Body of pancreas (tissue), 4 donors: ENCODE results near the gene IPO11. TPM values are rescaled to one million over a fixed set of nuclear protein-coding genes. Genes with fewer than 3 reads are reported as not detected.

Experiments used
- ATAC-seq: fragments of 150-250 bp; one replicate; pipeline ENCODE4 v1.9.1; 2016
- DNase-seq, 4 donors: peaks; one replicate each; pipeline ENCODE4 v3.0.0-alpha.2; 2019
- H3K27ac ChIP-seq, 4 donors: fragments of 200-600 bp; sonication (generic); 1 replicate in 3 of 4; 2 replicates in 1 of 4; pipeline versions ENCODE4 v1.5.1 to v1.6.1; 2016 to 2019; ENCODE audit warnings: mild to moderate bottlenecking in 1 of 4, mixed read lengths in 1 of 4, moderate library complexity in 1 of 4
- H3K27me3 ChIP-seq, 2 donors: fragments of 200-600 bp; sonication (generic); one replicate each; pipeline ENCODE4 v1.6.0; 2016; ENCODE audit warnings: mild to moderate bottlenecking in 1 of 2
- H3K36me3 ChIP-seq, 2 donors: fragments of 200-600 bp; sonication (generic); replicated peaks in 1 of 2; 2 replicates each; pipeline ENCODE4 v1.5.1; 2016; ENCODE audit warnings: low read depth in 2 of 2; ENCODE audit not compliant: insufficient read depth in 1 of 2
- H3K4me1 ChIP-seq: fragments of 200-600 bp; sonication (generic); one replicate; pipeline ENCODE4 v1.6.0; 2016
- H3K4me3 ChIP-seq, 2 donors: fragments of 200-600 bp; sonication (generic); 1 replicate in 1 of 2; 2 replicates in 1 of 2; pipeline ENCODE4 v1.5.1; 2016 to 2019
- H3K9me3 ChIP-seq, 3 donors: fragments of 200-600 bp; sonication (generic); 1 replicate in 2 of 3; 2 replicates in 1 of 3; pipeline ENCODE4 v1.5.1; 2016
- POLR2A ChIP-seq, 3 donors: fragments of 450-650 bp; IDR thresholded peaks; one replicate each; pipeline ENCODE4 v1.6.1; 2016; ENCODE audit warnings: antibody characterized with exemption in 3 of 3, mild to moderate bottlenecking in 2 of 3
- WGBS, 2 donors: methylation state at CpG; one replicate each; pipeline ENCODE4 v1.1.5; 2017; 5-methylcytosine and 5-hydroxymethylcytosine counted together
- intact Hi-C: fragments of 100-400 bp; cut with DNase I; formaldehyde crosslinking; loops from one replicate; pipeline ENCODE4 v1.15.1; 2023
- total RNA-seq, 2 donors: library from RNA; depleted of rRNA; stranded (reverse); fragments of >200 nt; gene quantifications; one replicate each; pipeline ENCODE4 v1.1.0, GENCODE V29; 2016
- TF ChIP-seq, protein P1 (sequence below), 7 experiments: fragments of 450-650 bp in 4 of 7; fragments of 200-600 bp in 3 of 7; sonication (generic) in 3 of 7; IDR thresholded peaks; one replicate each; pipeline ENCODE4 v1.5.1; 2016 to 2019; ENCODE audit warnings: antibody characterized with exemption in 7 of 7

IPO11 gene
- total RNA-seq, 2 donors from 2014 or later: 10.9 to 13.2 TPM

DNA sequence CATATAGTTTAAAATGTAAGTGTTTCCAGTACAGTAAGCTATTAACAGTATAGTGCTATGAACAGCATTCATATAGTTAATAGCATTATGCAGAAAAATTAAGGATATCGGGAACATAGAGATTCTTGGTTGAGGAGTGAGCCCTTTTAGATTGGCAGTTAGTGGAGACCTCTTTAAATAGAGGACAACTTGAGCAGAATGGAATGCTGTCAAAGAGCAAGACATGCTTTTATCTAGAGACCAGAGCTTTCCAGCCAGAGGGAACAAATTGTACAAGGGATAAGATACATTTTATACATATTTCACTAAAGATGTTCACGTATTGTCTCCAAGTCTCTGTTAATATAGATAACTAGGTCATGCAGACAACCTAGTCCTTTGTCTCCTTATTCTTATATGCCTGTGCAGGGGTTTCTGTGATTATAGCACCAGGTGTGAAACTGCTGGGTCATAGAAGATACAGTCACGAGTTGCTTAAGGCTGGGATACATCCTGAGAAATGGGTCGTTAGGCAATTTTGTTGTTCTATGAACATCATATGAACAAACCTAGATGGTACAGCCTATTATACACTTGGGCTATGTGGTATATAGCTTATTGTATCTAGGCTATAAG lies 6.0 kb downstream of the IPO11 start:
- intact Hi-C loops: no loop called here
- 81 to 84% methylated on average over 4 of the region's 4 CpGs for WGBS, 2 donors
- Histone ChIP-seq H3K36me3 (peaks cover 0 to 2% of the 10 kb centered on the region in 2 donors), H3K9me3 (no peaks in the 10 kb centered on the region), H3K27me3 (no peaks in the 10 kb centered on the region), H3K4me1 (peaks cover 14% of the 10 kb centered on the region), H3K4me3 (no peak overlapping the region), H3K27ac (no peak overlapping the region)
- DNase-seq (no peak), ATAC-seq (no peak)
- TF ChIP-seq, protein P1, sequence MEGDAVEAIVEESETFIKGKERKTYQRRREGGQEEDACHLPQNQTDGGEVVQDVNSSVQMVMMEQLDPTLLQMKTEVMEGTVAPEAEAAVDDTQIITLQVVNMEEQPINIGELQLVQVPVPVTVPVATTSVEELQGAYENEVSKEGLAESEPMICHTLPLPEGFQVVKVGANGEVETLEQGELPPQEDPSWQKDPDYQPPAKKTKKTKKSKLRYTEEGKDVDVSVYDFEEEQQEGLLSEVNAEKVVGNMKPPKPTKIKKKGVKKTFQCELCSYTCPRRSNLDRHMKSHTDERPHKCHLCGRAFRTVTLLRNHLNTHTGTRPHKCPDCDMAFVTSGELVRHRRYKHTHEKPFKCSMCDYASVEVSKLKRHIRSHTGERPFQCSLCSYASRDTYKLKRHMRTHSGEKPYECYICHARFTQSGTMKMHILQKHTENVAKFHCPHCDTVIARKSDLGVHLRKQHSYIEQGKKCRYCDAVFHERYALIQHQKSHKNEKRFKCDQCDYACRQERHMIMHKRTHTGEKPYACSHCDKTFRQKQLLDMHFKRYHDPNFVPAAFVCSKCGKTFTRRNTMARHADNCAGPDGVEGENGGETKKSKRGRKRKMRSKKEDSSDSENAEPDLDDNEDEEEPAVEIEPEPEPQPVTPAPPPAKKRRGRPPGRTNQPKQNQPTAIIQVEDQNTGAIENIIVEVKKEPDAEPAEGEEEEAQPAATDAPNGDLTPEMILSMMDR (IDR thresholded peaks at IDR 0.05): no peak
- TF ChIP-seq POLR2A (IDR thresholded peaks at IDR 0.05): no peak

DNA sequence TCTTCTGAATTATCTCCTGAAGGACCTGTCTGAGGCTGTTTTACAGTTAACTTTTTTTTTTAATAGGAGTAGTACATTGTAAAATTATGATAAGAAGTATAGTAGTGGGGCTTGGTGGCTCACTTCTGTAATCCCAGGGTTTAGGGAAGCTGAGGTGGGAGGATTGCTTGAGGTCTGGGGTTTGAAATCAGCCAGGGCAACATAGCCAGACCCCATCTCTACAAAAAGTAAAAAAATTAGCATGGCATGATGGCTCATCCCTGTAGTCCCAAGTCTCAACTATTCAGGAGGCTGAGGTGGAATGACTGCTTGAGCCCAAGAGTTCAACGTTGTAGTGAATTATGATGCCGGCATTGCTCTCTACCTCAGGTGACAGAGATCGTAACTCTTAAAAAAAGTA lies 7.0 kb downstream of the IPO11 start:
- WGBS, 2 donors: 94 to 96% methylated on average over 3 of the region's 3 CpGs
- ATAC-seq: no peak
- no peaks in the 10 kb centered on the region for H3K27me3 ChIP-seq
- TF ChIP-seq, protein P1 (IDR thresholded peaks at IDR 0.05): no peak
- TF ChIP-seq POLR2A (IDR thresholded peaks at IDR 0.05): no peak
- peaks cover 11% of the 10 kb centered on the region for H3K4me1 ChIP-seq
- H3K4me3 ChIP-seq: no peak overlapping the region
- no peaks in the 10 kb centered on the region for H3K9me3 ChIP-seq
- H3K36me3 ChIP-seq: peaks cover 0 to 2% of the 10 kb centered on the region in 2 donors
- no peak overlapping the region for H3K27ac ChIP-seq
- intact Hi-C loops: no loop called here
- no peak for DNase-seq

DNA sequence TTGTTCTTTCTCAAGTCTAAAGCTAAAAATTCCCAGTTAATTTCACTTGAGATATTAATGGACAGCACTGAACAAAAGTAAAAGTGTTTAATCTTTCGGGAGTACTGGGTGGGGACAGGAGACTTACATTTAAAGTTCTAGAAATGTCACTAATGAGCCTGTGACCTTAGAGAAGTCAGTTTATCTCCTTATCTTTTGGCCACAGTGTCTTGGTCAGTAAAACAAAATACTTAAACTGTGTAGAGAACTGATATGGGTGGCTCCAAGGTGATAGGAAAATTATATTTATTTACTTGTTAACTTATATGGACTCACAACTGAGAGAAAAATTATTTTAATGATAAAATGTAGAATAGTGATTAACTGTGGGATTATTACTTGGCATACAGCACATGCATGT lies 8.9 kb downstream of the IPO11 start:
- H3K9me3 ChIP-seq: no peaks in the 10 kb centered on the region
- peaks cover 11% of the 10 kb centered on the region for H3K4me1 ChIP-seq
- ATAC-seq (no peak), DNase-seq (no peak)
- TF ChIP-seq POLR2A (IDR thresholded peaks at IDR 0.05): no peak
- TF ChIP-seq, protein P1 (IDR thresholded peaks at IDR 0.05): no peak
- no peak overlapping the region for H3K4me3 ChIP-seq
- no peak overlapping the region for H3K27ac ChIP-seq
- H3K27me3 ChIP-seq: no peaks in the 10 kb centered on the region
- WGBS, 2 donors: 47 to 57% methylated on average over 1 of the region's 1 CpG
- H3K36me3 ChIP-seq: peaks cover 0 to 2% of the 10 kb centered on the region in 2 donors
- intact Hi-C loops: no loop called here

DNA sequence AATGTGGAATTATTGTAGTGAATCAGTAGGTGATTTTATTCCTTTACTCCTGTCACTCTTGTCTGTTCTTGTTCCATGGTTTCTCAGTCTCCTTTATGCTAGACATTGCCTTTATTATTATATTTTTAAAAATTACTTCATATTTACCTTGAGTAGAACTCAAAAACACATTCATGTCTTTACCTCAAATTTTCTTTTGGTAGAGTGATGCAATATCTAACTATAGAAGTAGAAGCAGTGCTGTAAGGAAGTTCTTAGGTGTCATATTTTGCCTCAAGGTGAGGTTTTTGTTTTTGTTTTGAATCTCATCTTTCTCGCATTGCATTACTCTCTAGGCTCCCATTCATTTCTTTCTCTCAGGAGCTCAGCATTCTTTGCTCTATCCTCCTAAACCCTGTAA lies 12.2 kb downstream of the IPO11 start:
- DNase-seq (no peak), ATAC-seq (no peak)
- no peak overlapping the region for H3K27ac ChIP-seq
- 94 to 100% methylated on average over 1 of the region's 1 CpG for WGBS, 2 donors
- intact Hi-C loops: no loop called here
- H3K9me3 ChIP-seq: no peaks in the 10 kb centered on the region
- H3K36me3 ChIP-seq: no peaks in the 10 kb centered on the region
- H3K4me1 ChIP-seq: peaks cover 11% of the 10 kb centered on the region
- no peak overlapping the region for H3K4me3 ChIP-seq
- TF ChIP-seq, protein P1 (IDR thresholded peaks at IDR 0.05): no peak
- no peak for TF ChIP-seq POLR2A (IDR thresholded peaks at IDR 0.05)
- no peaks in the 10 kb centered on the region for H3K27me3 ChIP-seq
